Activated naive CD4-positive, alpha-beta T cell treated with anti-CD3 and anti-CD28 coated beads, Interleukin-2, amount 50 U/mL, for 24 hours (primary cell): ENCODE data around the gene MAPKAP1.

Source experiments
- H3K27ac Mint-ChIP-seq: one replicate; pipeline ENCODE4 v1.8.0; 2021; ENCODE audit warnings: mild to moderate bottlenecking, mixed read lengths
- H3K27me3 Mint-ChIP-seq: one replicate; pipeline ENCODE4 v1.8.0; 2021; ENCODE audit warnings: mixed read lengths
- H3K36me3 Mint-ChIP-seq: one replicate; pipeline ENCODE4 v1.8.0; 2021; ENCODE audit warnings: mixed read lengths
- H3K4me1 Mint-ChIP-seq: one replicate; pipeline ENCODE4 v1.8.0; 2021; ENCODE audit warnings: mixed read lengths
- H3K4me3 Mint-ChIP-seq: one replicate; pipeline ENCODE4 v1.8.0; 2021; ENCODE audit warnings: mild to moderate bottlenecking, mixed read lengths
- H3K9me3 Mint-ChIP-seq: one replicate; pipeline ENCODE4 v1.8.0; 2021; ENCODE audit warnings: mixed read lengths

Gene MAPKAP1

DNA sequence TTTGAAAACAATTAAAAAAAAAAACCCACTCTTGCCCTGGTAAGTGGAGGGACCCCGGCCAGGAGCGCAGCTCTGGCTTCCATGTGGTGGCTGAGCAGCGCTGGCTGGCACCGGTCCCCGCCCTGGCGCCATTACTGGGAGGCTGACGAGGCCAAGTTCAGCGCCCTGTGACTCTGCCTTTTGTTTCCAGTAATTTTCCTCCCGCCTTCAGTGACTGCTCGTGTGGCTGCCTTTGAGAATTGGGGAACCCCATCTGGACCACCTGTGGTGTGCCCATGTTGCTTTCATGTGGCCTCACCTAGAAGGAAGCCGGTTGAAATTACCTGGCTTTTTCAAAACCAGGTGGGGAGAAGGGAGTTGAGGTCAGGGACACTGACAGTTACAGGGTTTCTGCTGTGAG lies 309.3 kb downstream of the MAPKAP1 start:
- Mint-ChIP-seq H3K9me3 (no peaks in the 10 kb centered on the region), H3K27me3 (no peaks in the 10 kb centered on the region), H3K4me3 (no peak overlapping the region), H3K4me1 (no peaks in the 10 kb centered on the region), H3K27ac (no peak overlapping the region), H3K36me3 (no peaks in the 10 kb centered on the region)

DNA sequence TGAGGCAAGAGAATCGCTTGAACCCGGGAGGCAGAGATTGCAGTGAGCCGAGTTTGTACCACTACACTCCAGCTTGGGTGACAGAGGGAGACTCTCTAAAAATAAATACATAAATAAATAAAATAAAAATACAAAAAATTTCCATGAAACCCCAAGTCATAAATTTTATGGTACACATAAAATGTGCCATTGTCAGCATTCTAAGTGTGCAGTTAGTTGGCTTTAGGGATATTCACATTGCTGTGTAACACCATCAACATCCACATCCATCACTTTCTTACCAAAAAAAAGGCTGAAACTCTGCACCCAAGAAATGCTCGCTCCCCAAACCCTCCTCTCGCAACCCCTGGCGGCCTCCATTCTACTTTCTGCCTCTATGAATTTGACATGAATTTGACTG lies 310.2 kb downstream of the MAPKAP1 start:
- H3K36me3 Mint-ChIP-seq: no peaks in the 10 kb centered on the region
- H3K4me1 Mint-ChIP-seq: no peaks in the 10 kb centered on the region
- H3K9me3 Mint-ChIP-seq: no peaks in the 10 kb centered on the region
- no peaks in the 10 kb centered on the region for H3K27me3 Mint-ChIP-seq
- no peak overlapping the region for H3K27ac Mint-ChIP-seq
- no peak overlapping the region for H3K4me3 Mint-ChIP-seq

DNA sequence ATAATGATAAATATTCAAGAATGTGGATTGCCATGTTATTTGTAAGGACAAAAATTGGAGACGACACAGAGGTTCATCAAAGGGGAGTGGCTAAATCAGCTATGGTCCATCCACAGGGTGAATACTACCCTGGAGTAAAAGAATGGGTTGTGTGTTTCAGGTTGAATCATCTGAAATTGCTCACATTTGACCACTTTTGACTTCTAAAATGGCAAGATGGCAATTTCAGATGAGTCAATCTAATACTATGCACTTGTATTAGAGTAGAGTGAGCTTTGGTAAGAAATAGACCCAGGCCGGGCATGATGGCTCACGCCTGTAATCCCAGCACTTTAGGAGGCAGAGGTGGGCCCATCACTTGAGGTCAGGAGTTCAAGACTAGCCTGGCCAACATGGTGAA lies 313.6 kb downstream of the MAPKAP1 start:
- Mint-ChIP-seq H3K4me1 (no peaks in the 10 kb centered on the region), H3K4me3 (no peak overlapping the region), H3K36me3 (no peaks in the 10 kb centered on the region), H3K27me3 (no peaks in the 10 kb centered on the region), H3K9me3 (no peaks in the 10 kb centered on the region), H3K27ac (no peak overlapping the region)

DNA sequence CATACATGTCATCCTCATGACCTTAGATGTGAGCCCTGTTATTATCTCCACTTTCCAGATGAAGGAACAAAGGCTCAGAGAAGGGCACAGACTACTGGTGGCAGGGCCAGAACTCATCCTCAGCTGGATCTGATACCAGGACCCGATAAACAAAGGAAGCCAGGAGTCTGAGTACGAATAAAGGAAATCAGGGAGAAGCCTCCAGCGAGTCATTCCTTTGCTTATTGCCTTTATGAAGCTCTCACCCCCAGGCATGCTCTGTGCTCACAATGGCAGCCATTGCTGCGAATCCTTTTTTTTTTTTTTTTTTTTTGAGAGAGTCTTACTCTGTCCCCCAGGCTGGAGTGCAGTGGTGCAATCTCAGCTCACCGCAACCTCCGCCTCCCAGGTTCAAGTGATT lies 315.3 kb downstream of the MAPKAP1 start:
- Mint-ChIP-seq H3K27me3 (no peaks in the 10 kb centered on the region), H3K27ac (no peak overlapping the region), H3K36me3 (no peaks in the 10 kb centered on the region), H3K4me3 (no peak overlapping the region), H3K4me1 (no peaks in the 10 kb centered on the region), H3K9me3 (no peaks in the 10 kb centered on the region)

DNA sequence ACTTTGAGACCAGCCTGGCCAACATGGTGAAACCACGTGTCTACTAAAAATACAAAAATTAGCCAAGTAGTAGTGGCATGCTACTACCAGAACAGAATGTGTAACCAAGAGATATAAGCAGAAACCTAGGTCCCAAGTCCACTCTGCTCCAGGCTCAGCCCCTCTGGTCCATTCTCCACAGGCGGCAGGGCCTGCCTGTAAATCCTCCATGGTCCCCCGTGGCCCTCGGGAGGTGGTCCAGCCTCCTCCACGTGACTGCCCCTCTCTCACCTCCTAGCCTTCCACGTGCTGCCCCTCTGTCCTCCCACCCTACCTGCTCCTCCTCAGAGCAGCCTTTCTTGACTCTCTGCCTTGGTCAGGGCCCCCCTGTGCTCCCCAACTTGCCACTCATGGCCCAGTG lies 318.0 kb downstream of the MAPKAP1 start:
- H3K36me3 Mint-ChIP-seq: no peaks in the 10 kb centered on the region
- no peaks in the 10 kb centered on the region for H3K9me3 Mint-ChIP-seq
- no peaks in the 10 kb centered on the region for H3K27me3 Mint-ChIP-seq
- H3K27ac Mint-ChIP-seq: no peak overlapping the region
- H3K4me3 Mint-ChIP-seq: no peak overlapping the region
- H3K4me1 Mint-ChIP-seq: no peaks in the 10 kb centered on the region

DNA sequence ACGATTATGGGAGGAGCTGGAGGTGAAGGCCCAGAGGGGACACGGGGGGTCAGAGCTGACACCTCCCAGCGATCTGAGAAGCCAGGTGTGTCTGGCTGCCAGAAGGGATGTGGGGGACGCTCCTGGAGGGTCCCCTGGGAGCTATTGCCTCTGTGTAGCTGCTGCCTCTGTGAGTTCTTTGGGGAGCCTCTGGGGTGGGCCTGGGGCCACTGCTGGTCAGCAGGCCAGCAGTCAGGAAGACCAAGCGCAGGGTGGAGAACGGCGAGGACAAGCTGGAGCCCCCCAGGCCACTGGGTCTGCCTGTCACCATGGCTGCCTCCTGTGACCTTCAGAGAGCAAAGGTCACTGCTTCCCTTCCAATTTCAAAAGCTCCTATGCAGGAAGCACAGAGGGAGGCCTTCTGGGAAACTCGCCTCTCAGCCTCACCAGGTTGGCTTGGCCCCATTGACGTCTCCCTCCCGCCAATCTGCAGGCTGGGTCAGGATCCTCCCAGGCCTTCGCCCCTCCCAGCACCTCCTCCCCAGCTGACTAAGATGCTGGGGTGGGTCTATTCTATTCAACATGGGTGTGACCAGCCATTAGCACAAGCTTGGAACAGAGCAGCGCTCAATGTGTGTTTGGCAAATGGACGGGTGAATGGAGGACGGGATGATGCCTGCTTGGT lies 319.0 kb downstream of the MAPKAP1 start:
- Mint-ChIP-seq H3K4me1 (no peaks in the 10 kb centered on the region), H3K27me3 (no peaks in the 10 kb centered on the region), H3K9me3 (no peaks in the 10 kb centered on the region), H3K27ac (peak overlapping the region; percentile 1), H3K36me3 (no peaks in the 10 kb centered on the region), H3K4me3 (no peak overlapping the region)
